OCI-LY7 (cell line): Measurements from ENCODE around the gene DSCAM. TPM values are rescaled to one million over a fixed set of nuclear protein-coding genes. Genes with fewer than 3 reads are reported as not detected.

Experiments
- BruUV-seq: library from RNA; stranded (reverse); fragments of 400-500 nt; replicated peaks from 2 replicates; lab custom pipeline; 2021; lab: Mats Ljungman, UMichigan
- CTCF ChIA-PET: fragments of 300-600 bp; sonication (Branson Sonifier 250); formaldehyde crosslinking; loops from one replicate; lab custom pipeline; 2022; ENCODE audit warnings: antibody characterized with exemption; ENCODE audit not compliant: unreplicated experiment; lab: Charles Lee
- POLR2A ChIA-PET: fragments of 300-600 bp; sonication (Branson Sonifier 250); formaldehyde crosslinking; loops from one replicate; lab custom pipeline; 2022; ENCODE audit warnings: antibody characterized with exemption; lab: Charles Lee
- DNase-seq: peaks from one replicate; pipeline ENCODE4 v3.0.0-alpha.2; 2015; ENCODE audit warnings: low spot score
- H2AFZ ChIP-seq: fragments of 200-600 bp; sonication (generic), shearing (Covaris generic); 2 replicates; pipeline ENCODE4 v1.6.1; 2014; ENCODE audit warnings: mild to moderate bottlenecking, antibody characterized with exemption, low read length, moderate library complexity
- H3K27ac ChIP-seq: fragments of 200-600 bp; sonication (generic); 2 replicates; pipeline ENCODE4 v1.5.1; 2014; ENCODE audit warnings: mixed run types, low read depth, mild to moderate bottlenecking, moderate library complexity, low read length, inconsistent platforms; ENCODE audit not compliant: poor library complexity, severe bottlenecking
- H3K36me3 ChIP-seq: fragments of 200-600 bp; sonication (generic); 2 replicates; pipeline ENCODE4 v1.6.1; 2014; ENCODE audit warnings: mild to moderate bottlenecking, antibody characterized with exemption, low read length, moderate library complexity, mixed read lengths; ENCODE audit not compliant: insufficient read depth
- H3K4me1 ChIP-seq: fragments of 200-600 bp; sonication (generic); 2 replicates; pipeline ENCODE4 v1.5.1; 2014; ENCODE audit warnings: mild to moderate bottlenecking, low read length; ENCODE audit not compliant: insufficient read depth, poor library complexity, severe bottlenecking
- H3K4me2 ChIP-seq: fragments of 200-600 bp; sonication (generic); 2 replicates; pipeline ENCODE4 v1.6.1; 2014; ENCODE audit warnings: mild to moderate bottlenecking, low read length
- H3K4me3 ChIP-seq: fragments of 200-600 bp; sonication (generic); 2 replicates; pipeline ENCODE4 v1.5.1; 2014; ENCODE audit warnings: mild to moderate bottlenecking, low read depth, low read length; ENCODE audit not compliant: poor library complexity, severe bottlenecking
- H3K79me2 ChIP-seq: fragments of 200-600 bp; sonication (generic); 2 replicates; pipeline ENCODE4 v1.6.1; 2016; ENCODE audit warnings: low read depth, mild to moderate bottlenecking, low read length, moderate library complexity, mixed read lengths; ENCODE audit not compliant: insufficient read depth
- H3K9me2 ChIP-seq: fragments of 200-600 bp; sonication (generic); 2 replicates; pipeline ENCODE4 v1.6.1; 2016; ENCODE audit warnings: mild to moderate bottlenecking, low read length, mixed read lengths; ENCODE audit not compliant: insufficient read depth
- H3K9me3 ChIP-seq: fragments of 200-600 bp; sonication (generic); 2 replicates; pipeline ENCODE4 v1.6.1; 2014; ENCODE audit warnings: mild to moderate bottlenecking, mixed run types, low read length, mixed read lengths
- H4K20me1 ChIP-seq: fragments of 200-600 bp; sonication (generic); 2 replicates; pipeline ENCODE4 v1.6.1; 2014; ENCODE audit warnings: mild to moderate bottlenecking, antibody characterized with exemption, low read length, moderate library complexity, mixed read lengths; ENCODE audit not compliant: insufficient read depth
- EZH2phosphoT487 ChIP-seq: fragments of 200-600 bp; sonication (generic); IDR thresholded peaks from 2 replicates; pipeline ENCODE4 v1.6.1; 2018; ENCODE audit warnings: low read depth, borderline replicate concordance, mild to moderate bottlenecking, mixed run types, antibody characterized with exemption, low read length, moderate library complexity, mixed read lengths
- intact Hi-C: fragments of 100-400 bp; cut with micrococcal nuclease; formaldehyde crosslinking; loops from one replicate; pipeline ENCODE4 v1.10.0; 2022; ENCODE audit not compliant: unreplicated experiment
- total RNA-seq, 2 experiments: library from RNA; depleted of rRNA in 1 of 2; stranded (reverse); fragments of >200 nt in 1 of 2; shearing (Covaris generic) in 1 of 2; gene quantifications; 2 replicates each; pipeline ENCODE4 v1.2.3, GENCODE V29; 2014 to 2022
- TF ChIP-seq, protein P1 (sequence below): fragments of 200-600 bp; sonication (generic); conservative IDR thresholded peaks from 2 replicates; pipeline ENCODE4 v1.5.1; 2014; ENCODE audit warnings: mild to moderate bottlenecking, antibody characterized with exemption, low read length, moderate library complexity, mixed read lengths

Gene DSCAM
- total RNA-seq, 2 experiments from 2014 or later: not detected

DNA sequence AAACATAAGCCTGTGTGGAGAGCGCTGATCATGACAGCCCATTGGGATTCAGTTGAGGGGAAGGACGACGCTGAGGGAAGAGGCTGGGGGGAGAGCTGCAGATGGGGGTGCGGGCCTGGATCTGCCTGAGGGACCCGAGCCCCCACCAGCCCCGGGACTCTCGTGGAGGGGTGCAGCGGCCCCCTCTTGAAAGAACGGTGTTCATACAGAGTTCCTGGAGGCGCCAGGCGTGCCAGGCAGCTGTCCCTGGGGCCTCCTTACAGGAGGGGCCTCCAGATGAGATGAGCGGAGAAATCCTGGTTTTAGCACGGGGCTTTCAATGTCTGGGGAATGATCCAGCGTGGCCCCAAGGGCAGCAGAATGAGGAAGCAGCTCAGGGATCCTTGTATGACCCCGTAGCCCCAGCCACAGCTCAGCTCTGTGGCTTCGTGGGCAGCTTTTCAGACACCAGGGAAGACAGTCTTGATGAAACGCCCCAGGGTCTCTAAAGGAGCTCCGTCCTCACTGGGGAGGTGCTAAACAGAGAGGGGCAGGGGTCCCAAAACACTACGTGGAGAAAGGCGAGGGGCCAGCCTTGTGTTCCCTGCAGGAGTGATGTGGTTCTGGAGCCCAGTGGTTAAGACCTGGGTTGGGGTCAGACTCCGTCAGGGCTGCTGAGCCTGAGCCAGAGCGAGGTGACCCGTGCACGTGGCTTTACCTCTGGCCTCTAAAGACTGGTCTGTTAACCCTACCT is 7.2 kb upstream of the DSCAM start:
- no TSS peak for BruUV-seq
- intact Hi-C loops: no loop called here
- CTCF ChIA-PET: no interaction called here

DNA sequence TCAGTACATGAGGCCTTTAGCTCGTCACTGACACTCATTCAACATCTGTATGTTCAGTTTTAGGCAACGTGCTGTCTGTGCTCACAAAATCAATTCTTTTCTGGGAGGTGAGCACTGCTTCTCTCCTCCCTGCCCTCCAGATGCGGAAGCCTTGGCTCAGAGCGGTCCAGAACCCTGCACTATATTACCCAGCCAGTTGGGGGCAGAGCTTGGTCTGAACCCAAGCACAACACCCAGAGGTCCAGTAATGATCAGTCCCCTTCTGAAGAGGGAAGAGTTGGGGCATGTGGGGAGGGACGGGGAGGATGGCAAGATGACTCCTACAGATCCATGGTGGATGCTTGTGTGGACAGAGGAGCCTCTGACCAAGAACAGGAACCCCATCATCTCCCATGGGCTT is 5.6 kb upstream of the DSCAM start:
- H4K20me1 ChIP-seq: no peaks in the 10 kb centered on the region
- intact Hi-C loops: no loop called here
- no peaks in the 10 kb centered on the region for H3K79me2 ChIP-seq
- no TSS peak for BruUV-seq
- no peak overlapping the region for H3K27ac ChIP-seq
- ChIA-PET CTCF (no interaction called here), POLR2A (interaction anchor here (1.0 kb wide), 1 partner anchor 24 kb away, joined by 3 read pairs; no protein-coding TSS in a partner anchor)
- no peak overlapping the region for H3K4me2 ChIP-seq
- H3K9me2 ChIP-seq: no peaks in the 10 kb centered on the region
- H3K9me3 ChIP-seq: no peaks in the 10 kb centered on the region
- H3K4me3 ChIP-seq: no peak overlapping the region
- no peak for TF ChIP-seq EZH2phosphoT487
- TF ChIP-seq, protein P1, sequence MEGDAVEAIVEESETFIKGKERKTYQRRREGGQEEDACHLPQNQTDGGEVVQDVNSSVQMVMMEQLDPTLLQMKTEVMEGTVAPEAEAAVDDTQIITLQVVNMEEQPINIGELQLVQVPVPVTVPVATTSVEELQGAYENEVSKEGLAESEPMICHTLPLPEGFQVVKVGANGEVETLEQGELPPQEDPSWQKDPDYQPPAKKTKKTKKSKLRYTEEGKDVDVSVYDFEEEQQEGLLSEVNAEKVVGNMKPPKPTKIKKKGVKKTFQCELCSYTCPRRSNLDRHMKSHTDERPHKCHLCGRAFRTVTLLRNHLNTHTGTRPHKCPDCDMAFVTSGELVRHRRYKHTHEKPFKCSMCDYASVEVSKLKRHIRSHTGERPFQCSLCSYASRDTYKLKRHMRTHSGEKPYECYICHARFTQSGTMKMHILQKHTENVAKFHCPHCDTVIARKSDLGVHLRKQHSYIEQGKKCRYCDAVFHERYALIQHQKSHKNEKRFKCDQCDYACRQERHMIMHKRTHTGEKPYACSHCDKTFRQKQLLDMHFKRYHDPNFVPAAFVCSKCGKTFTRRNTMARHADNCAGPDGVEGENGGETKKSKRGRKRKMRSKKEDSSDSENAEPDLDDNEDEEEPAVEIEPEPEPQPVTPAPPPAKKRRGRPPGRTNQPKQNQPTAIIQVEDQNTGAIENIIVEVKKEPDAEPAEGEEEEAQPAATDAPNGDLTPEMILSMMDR: no peak
- no peaks in the 10 kb centered on the region for H3K36me3 ChIP-seq
- DNase-seq: no peak
- no peak overlapping the region for H2AFZ ChIP-seq
- H3K4me1 ChIP-seq: no peaks in the 10 kb centered on the region

More for the DNA sequence above, 7.2 kb upstream of the DSCAM start:
- no peaks in the 10 kb centered on the region for H3K9me3 ChIP-seq
- no peaks in the 10 kb centered on the region for H3K36me3 ChIP-seq
- H3K4me3 ChIP-seq: no peak overlapping the region
- H2AFZ ChIP-seq: no peak overlapping the region
- H3K27ac ChIP-seq: no peak overlapping the region
- H3K4me1 ChIP-seq: no peaks in the 10 kb centered on the region
- no peak for DNase-seq
- POLR2A ChIA-PET: interaction anchor here (0.6 to 0.7 kb wide), 2 partner anchors 18 to 142 kb away, joined by 3 read pairs; no protein-coding TSS in a partner anchor
- H3K79me2 ChIP-seq: no peaks in the 10 kb centered on the region
- no peaks in the 10 kb centered on the region for H3K9me2 ChIP-seq
- no peak overlapping the region for H3K4me2 ChIP-seq
- no peak for TF ChIP-seq EZH2phosphoT487
- TF ChIP-seq, protein P1: no peak
- no peaks in the 10 kb centered on the region for H4K20me1 ChIP-seq

DNA sequence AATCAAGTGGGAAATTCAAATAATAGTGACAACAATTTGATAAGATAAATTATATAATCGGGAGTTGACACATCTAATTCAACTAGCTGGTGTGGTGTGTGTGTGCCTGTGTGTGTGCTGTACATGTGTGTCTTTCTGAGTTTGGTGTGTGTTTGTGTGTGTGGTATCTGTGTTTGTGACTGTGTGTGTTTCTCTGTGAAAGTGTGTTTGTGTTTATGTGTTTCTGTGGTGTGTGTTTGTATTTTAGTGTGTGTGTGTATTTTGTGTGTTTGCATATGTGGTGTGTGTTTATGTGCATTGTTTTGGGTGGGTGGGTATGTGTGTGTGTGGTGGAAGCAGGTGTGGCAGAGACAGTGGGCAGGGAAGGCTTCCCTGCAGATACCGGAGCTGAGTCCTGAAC is 4.8 kb upstream of the DSCAM start:
- CTCF ChIA-PET: no interaction called here
- Histone ChIP-seq H3K4me3 (no peak overlapping the region), H3K4me2 (no peak overlapping the region), H2AFZ (no peak overlapping the region), H3K4me1 (no peaks in the 10 kb centered on the region), H3K36me3 (no peaks in the 10 kb centered on the region), H3K27ac (no peak overlapping the region), H3K9me3 (no peaks in the 10 kb centered on the region), H3K9me2 (no peaks in the 10 kb centered on the region), H3K79me2 (no peaks in the 10 kb centered on the region), H4K20me1 (no peaks in the 10 kb centered on the region)
- intact Hi-C loops: no loop called here
- no TSS peak for BruUV-seq
- DNase-seq: no peak
- no peak for TF ChIP-seq EZH2phosphoT487
- TF ChIP-seq, protein P1: no peak
- POLR2A ChIA-PET: interaction anchor here (1.0 kb wide), 1 partner anchor 23 kb away, joined by 3 read pairs; no protein-coding TSS in a partner anchor
